Measurements from ENCODE around the gene ATXN1.
A peak's percentile ranks its signal among the peaks of the same experiment; 100 is the strongest.
"Not testable (repeated sequence)": the region's sequence is repeated elsewhere in the genome, so short reads cannot be mapped to it uniquely, and the experiment has no call there.

The ATXN1 gene

DNA sequence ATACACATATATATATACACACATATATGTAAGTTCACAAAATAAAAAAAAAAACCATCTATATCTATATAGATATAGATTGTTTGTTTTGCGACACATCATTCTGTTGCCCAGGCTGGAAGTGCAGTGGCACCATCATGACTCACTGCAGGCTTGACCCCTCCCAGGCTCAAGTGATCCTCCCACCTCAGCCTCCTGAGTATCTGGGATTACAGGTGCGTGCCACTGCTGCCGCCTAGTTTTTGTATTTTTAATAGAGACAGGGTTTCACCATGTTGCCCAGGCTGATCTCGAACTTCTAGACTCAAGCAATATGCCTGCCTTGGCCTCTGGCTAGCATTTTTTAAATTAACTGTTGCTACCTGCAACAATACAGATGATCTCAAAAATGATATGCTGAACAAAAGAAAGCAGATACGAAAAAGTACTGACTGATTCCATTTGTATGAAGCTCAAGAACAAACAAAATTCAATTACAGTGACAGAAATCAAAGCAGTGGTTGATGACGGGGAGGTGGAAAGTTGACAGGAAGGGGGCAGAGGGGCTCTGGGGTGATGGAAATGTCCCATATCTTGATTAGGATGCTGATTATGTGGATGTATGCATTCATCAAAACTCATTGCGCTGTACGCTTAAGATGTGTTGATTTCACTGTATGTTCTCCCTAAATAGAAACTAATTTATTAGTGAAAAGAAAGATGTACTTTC, 49.6 kb downstream of the ATXN1 start:
- Histone ChIP-seq H3K27ac (ENCODE audit: poor library complexity, severe bottlenecking) (peak overlapping the region; percentile 84), H3K4me1 (ENCODE audit: insufficient read depth, poor library complexity, severe bottlenecking) (peaks cover 42% of the 10 kb centered on the region), H3K9me3 (ENCODE audit: severe bottlenecking) (no peaks in the 10 kb centered on the region), H3K36me3 (ENCODE audit: low read depth) (no peaks in the 10 kb centered on the region), H3K27me3 (ENCODE audit: insufficient read depth, poor library complexity, severe bottlenecking) (no peaks in the 10 kb centered on the region), H3K4me3 (ENCODE audit: severe bottlenecking) (no peak overlapping the region)
- ATAC-seq (ENCODE audit: low read depth) (peak; percentile 83), DNase-seq (ENCODE audit: low spot score) (peak; percentile 82)
- peak; percentile 84 for TF ChIP-seq CTCF (IDR thresholded peaks at IDR 0.05; ENCODE audit: poor library complexity, severe bottlenecking)

- H3K9me3 ChIP-seq (ENCODE audit: severe bottlenecking), result no peaks in the 10 kb centered on the region
- ATAC-seq (ENCODE audit: low read depth) (no peak), DNase-seq (ENCODE audit: low spot score) (no peak)
- no peak overlapping the region for H3K4me3 ChIP-seq (ENCODE audit: severe bottlenecking)
- no peak for TF ChIP-seq CTCF (IDR thresholded peaks at IDR 0.05; ENCODE audit: poor library complexity, severe bottlenecking)
- no peak overlapping the region for H3K27ac ChIP-seq (ENCODE audit: poor library complexity, severe bottlenecking)
- H3K36me3 ChIP-seq (ENCODE audit: low read depth), result no peaks in the 10 kb centered on the region
- H3K27me3 ChIP-seq (ENCODE audit: insufficient read depth, poor library complexity, severe bottlenecking), result no peaks in the 10 kb centered on the region
- peaks cover 48% of the 10 kb centered on the region for H3K4me1 ChIP-seq (ENCODE audit: insufficient read depth, poor library complexity, severe bottlenecking)
Measured at GRCh38 chr6:16706911-16707783, 54.1 kb downstream of the ATXN1 start.

DNA sequence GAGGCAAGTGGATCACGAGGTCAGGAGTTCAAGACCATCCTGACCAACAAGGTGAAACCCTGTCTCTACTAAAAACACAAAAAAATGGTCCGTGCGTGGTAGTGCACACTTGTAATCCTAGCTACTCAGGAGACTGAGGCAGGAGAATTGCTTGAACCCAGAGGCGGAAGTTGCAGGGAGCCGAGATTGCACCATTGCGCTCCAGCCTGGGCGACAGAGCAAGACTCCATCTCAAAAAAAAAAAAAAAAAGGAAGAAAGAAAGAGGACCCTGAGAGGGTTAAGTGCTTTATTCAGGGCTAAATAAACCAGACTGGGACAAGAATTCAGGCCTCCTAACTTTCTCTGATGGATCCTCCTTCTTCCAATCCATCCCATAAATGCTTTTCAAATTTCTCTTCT, 54.8 kb downstream of the ATXN1 start:
- not testable (repeated sequence) for H3K27me3 ChIP-seq (ENCODE audit: insufficient read depth, poor library complexity, severe bottlenecking); ATAC-seq (ENCODE audit: low read depth); DNase-seq (ENCODE audit: low spot score); H3K36me3 ChIP-seq (ENCODE audit: low read depth); H3K9me3 ChIP-seq (ENCODE audit: severe bottlenecking); H3K4me3 ChIP-seq (ENCODE audit: severe bottlenecking)
- H3K27ac ChIP-seq (ENCODE audit: poor library complexity, severe bottlenecking), result peak overlapping the region; percentile 29
- peaks cover 43% of the 10 kb centered on the region for H3K4me1 ChIP-seq (ENCODE audit: insufficient read depth, poor library complexity, severe bottlenecking)

DNA sequence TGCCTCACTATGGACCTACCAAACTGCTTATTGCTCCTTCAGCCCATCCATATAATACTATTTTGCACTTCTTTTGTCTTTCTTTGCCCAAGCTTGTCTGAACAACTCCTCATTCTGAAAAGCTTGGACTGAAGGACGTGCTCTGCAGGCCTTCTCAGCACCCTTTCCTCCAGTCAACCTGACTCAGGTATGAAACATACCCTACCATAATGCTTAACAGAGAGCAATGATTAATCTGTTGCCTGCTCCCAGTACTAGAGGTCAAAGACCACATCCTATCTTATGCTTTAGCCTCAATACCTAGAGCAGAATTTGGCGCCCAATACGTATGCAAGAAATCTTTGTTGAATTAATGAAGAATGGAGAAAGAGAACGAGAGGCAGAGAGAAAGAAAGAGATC, 55.2 kb downstream of the ATXN1 start:
- Histone ChIP-seq H3K36me3 (ENCODE audit: low read depth) (no peaks in the 10 kb centered on the region), H3K4me3 (ENCODE audit: severe bottlenecking) (no peak overlapping the region), H3K9me3 (ENCODE audit: severe bottlenecking) (no peaks in the 10 kb centered on the region), H3K27me3 (ENCODE audit: insufficient read depth, poor library complexity, severe bottlenecking) (no peaks in the 10 kb centered on the region), H3K4me1 (ENCODE audit: insufficient read depth, poor library complexity, severe bottlenecking) (peaks cover 38% of the 10 kb centered on the region), H3K27ac (ENCODE audit: poor library complexity, severe bottlenecking) (peak overlapping the region; percentile 29)
- TF ChIP-seq CTCF (IDR thresholded peaks at IDR 0.05; ENCODE audit: poor library complexity, severe bottlenecking), result no peak
- DNase-seq (ENCODE audit: low spot score) (no peak), ATAC-seq (ENCODE audit: low read depth) (peak; percentile 64)

DNA sequence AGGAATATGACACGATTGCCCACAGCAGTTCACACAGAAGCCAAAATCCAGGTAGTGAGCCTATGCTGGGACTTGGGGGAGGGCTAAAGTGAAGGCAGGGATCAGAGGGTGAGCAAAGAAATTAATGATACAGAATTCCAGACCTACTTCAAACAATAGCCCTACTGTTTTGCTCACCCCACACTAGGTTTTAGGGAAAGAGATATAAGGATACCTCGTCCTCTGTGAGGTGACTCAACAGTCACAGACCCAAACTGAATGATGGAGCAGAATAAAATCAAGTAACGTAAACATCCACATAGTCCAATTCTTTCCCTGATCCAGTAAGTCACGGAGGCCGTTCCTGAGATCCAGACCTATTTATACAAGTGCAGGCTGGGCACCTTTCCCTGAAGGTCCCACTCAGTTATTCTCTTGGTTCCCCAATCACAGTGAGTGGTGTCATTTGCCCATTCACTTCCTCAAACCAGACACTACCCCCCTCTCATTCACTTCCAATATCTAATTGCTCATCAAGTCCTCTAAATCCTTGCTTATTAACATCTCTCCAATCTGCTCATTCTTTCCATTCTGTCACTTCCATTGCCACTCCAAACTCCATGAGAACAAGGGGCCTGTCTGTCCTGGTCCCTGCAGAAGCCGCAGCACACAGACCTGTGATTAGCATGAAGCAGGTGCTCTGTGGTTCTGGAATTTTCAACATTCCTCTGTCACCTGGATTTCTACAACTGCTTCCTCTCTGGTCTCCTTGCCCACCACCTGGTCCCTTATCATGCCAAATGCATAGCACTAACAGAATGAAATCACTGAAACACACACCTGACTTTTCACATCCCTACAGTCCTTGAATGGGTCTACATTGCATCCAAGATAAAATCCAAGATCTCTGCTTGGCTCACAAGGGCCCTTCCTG, 55.9 kb downstream of the ATXN1 start:
- Histone ChIP-seq H3K4me1 (ENCODE audit: insufficient read depth, poor library complexity, severe bottlenecking) (peaks cover 37% of the 10 kb centered on the region), H3K27me3 (ENCODE audit: insufficient read depth, poor library complexity, severe bottlenecking) (no peaks in the 10 kb centered on the region), H3K4me3 (ENCODE audit: severe bottlenecking) (no peak overlapping the region), H3K27ac (ENCODE audit: poor library complexity, severe bottlenecking) (peak overlapping the region; percentile 29), H3K9me3 (ENCODE audit: severe bottlenecking) (no peaks in the 10 kb centered on the region), H3K36me3 (ENCODE audit: low read depth) (no peaks in the 10 kb centered on the region)
- DNase-seq (ENCODE audit: low spot score) (no peak), ATAC-seq (ENCODE audit: low read depth) (no peak; the same call in 1 of the 3 replicates)
- TF ChIP-seq CTCF (IDR thresholded peaks at IDR 0.05; ENCODE audit: poor library complexity, severe bottlenecking), result no peak

Data from RWPE2 (cell line).